Upper lobe of left lung (tissue), 4 donors: ENCODE data around the gene FNDC3B.

Experiments
- CTCF ChIP-seq, 6 experiments: fragments of 450-650 bp in 4 of 6; fragments of 200-600 bp in 2 of 6; sonication (generic) in 2 of 6; IDR thresholded peaks; one replicate each; pipeline ENCODE4 v1.5.1; 2016 to 2019; ENCODE audit warnings: antibody characterized with exemption in 6 of 6
- EP300 ChIP-seq, 4 donors: sonication (generic); formaldehyde crosslinking; IDR thresholded peaks; one replicate each; pipeline ENCODE4 v1.5.1; 2017; ENCODE audit warnings: antibody characterized with exemption in 4 of 4, control low read depth in 2 of 4
- POLR2A ChIP-seq, 4 donors: fragments of 450-650 bp; IDR thresholded peaks; one replicate each; pipeline ENCODE4 v1.5.1; 2016 to 2017; ENCODE audit warnings: antibody characterized with exemption in 4 of 4, mild to moderate bottlenecking in 2 of 4

GRCh38 chr3:172332256-172333041 is 293.1 kb downstream of the FNDC3B start:
- peak; percentile 70 to 92 (median 80) for TF ChIP-seq CTCF (IDR thresholded peaks at IDR 0.05)
- TF ChIP-seq POLR2A (IDR thresholded peaks at IDR 0.05): no peak
- no peak for TF ChIP-seq EP300 (IDR thresholded peaks at IDR 0.05)
